GM12873 (cell line): ENCODE results near the gene EXD2.

Experiments used
- CTCF ChIP-seq: IDR thresholded peaks from 2 replicates; pipeline ENCODE4 v1.5.1; 2012; ENCODE audit warnings: low read depth, mild to moderate bottlenecking, moderate library complexity, low read length, control low read depth; ENCODE audit not compliant: insufficient read depth; ENCODE audit errors: missing control alignments

The EXD2 gene

GRCh38 chr14:69259168-69259526, 67.8 kb downstream of the EXD2 start:
- TF ChIP-seq CTCF = no peak

GRCh38 chr14:69259527-69260189, 68.4 kb downstream of the EXD2 start, which contains the start of gene GALNT16:
GALNT16 (plus strand) TSS chr14:69260158; CDS start chr14:69260291, 133 bp downstream.
- TF ChIP-seq CTCF = no peak

- no peak for TF ChIP-seq CTCF
Measured at GRCh38 chr14:69260190-69260860, 69.0 kb downstream of the EXD2 start.

GRCh38 chr14:69260861-69261564, 69.7 kb downstream of the EXD2 start:
- TF ChIP-seq CTCF = peak; percentile 70

- TF ChIP-seq CTCF = no peak
Measured at GRCh38 chr14:69261761-69262331, 70.5 kb downstream of the EXD2 start.

GRCh38 chr14:69262516-69262915, 71.2 kb downstream of the EXD2 start:
- no peak for TF ChIP-seq CTCF

- no peak for TF ChIP-seq CTCF
Measured at GRCh38 chr14:69263364-69263763, 72.1 kb downstream of the EXD2 start.
